ENCODE data around the gene FYCO1. TPM values are rescaled to one million over a fixed set of nuclear protein-coding genes. Genes with fewer than 3 reads are reported as not detected.

Gene FYCO1
- total and polyA plus RNA-seq, 9 of the 15 experiments (the other 6 are each of a cell fraction or from before 2014, with no cell fraction given) = 2.1 to 13.8 (median 7.4) TPM

- H3K9me1 ChIP-seq (ENCODE audit: control insufficient read depth, insufficient read depth, low read length) = peaks cover 12% of the 10 kb centered on the region
- in situ Hi-C loops (cut with MboI) = no loop called here
- no peak overlapping the region for H3K4me3 ChIP-seq
- ChIA-PET POLR2A (interaction anchor here (0.6 to 1.3 kb wide), 3 partner anchors 18 to 673 kb away, joined by 3 to 4 read pairs (median 3); no protein-coding TSS in a partner anchor), CTCF (ENCODE audit: low intra/inter-chr PET ratio) (no interaction called here)
- peaks cover 27% of the 10 kb centered on the region for H4K20me1 ChIP-seq (replicated peaks; ENCODE audit: control insufficient read depth, insufficient read depth, low read length)
- no peak overlapping the region; the same call in 1 of the 2 replicates for H3K4me2 ChIP-seq (ENCODE audit: insufficient read depth, low read length)
- H3K27ac ChIP-seq (ENCODE audit: extremely low read depth, low read depth, low read length) = no peak overlapping the region
- peaks cover 63% of the 10 kb centered on the region for H3K79me2 ChIP-seq (ENCODE audit: control insufficient read depth, insufficient read depth, low read length)
- intact Hi-C loops (cut with micrococcal nuclease) = no loop called here
- peaks cover 17 to 41% of the 10 kb centered on the region in 2 experiments for H3K4me1 ChIP-seq (replicated peaks in 1 of 2; ENCODE audit: control insufficient read depth in 2 of 2, insufficient read depth in 2 of 2, low read length in 2 of 2)
- peaks cover 37% of the 10 kb centered on the region for H3K36me3 ChIP-seq (ENCODE audit: control insufficient read depth, insufficient read depth, low read length)
- no TSS peak for BruUV-seq (replicated peaks)
- no peak for DNase-seq (ENCODE audit: extremely low read depth in 1 of 4, low spot score in 3 of 4)
- H2AFZ ChIP-seq (ENCODE audit: low read depth, low read length) = no peak overlapping the region
- no peak for ATAC-seq
- TF ChIP-seq SNRNP70 (optimal IDR thresholded peaks at IDR 0.05; ENCODE audit: low read depth, low read length) = no peak
- TF ChIP-seq NR2C1 (IDR thresholded peaks at IDR 0.05) = no peak
- no peak for TF ChIP-seq NR2C1 (tag; IDR thresholded peaks at IDR 0.05)
- no peak for TF ChIP-seq SMAD3 (CRISPR knock-in tag; conservative IDR thresholded peaks at IDR 0.05)
- no peak for TF ChIP-seq ZNF280B (CRISPR knock-in tag; IDR thresholded peaks at IDR 0.05)
- TF ChIP-seq SAP30 (IDR thresholded peaks at IDR 0.05; ENCODE audit: borderline replicate concordance, insufficient read depth, low read depth, low read length, poor library complexity, severe bottlenecking) = no peak
- TF ChIP-seq MEF2A (IDR thresholded peaks at IDR 0.05; ENCODE audit: control insufficient read depth, low read depth, low read length) = no peak
- no peak for TF ChIP-seq TEAD1 (CRISPR knock-in tag; IDR thresholded peaks at IDR 0.05)
- no peak for TF ChIP-seq PHF21A (IDR thresholded peaks at IDR 0.05; ENCODE audit: borderline replicate concordance, low read depth)
- TF ChIP-seq RBBP5 (IDR thresholded peaks at IDR 0.05; ENCODE audit: borderline replicate concordance, insufficient read depth, low read length, poor library complexity, severe bottlenecking) = no peak
- TF ChIP-seq RFX5 (IDR thresholded peaks at IDR 0.05; ENCODE audit: low read depth, low read length) = no peak
- no peak for TF ChIP-seq ZNF277 (CRISPR knock-in tag; IDR thresholded peaks at IDR 0.05; ENCODE audit: borderline replicate concordance)
- no peak for TF ChIP-seq SMAD4 (CRISPR knock-in tag; conservative IDR thresholded peaks at IDR 0.05)
- TF ChIP-seq KDM1A (IDR thresholded peaks at IDR 0.05) = no peak
- H3K27me3 ChIP-seq (ENCODE audit: control insufficient read depth in 2 of 2, insufficient read depth in 2 of 2, low read length in 2 of 2) = no peaks in the 10 kb centered on the region
- H3K9ac ChIP-seq (ENCODE audit: insufficient read depth in 1 of 2, low read depth in 2 of 2, low read length in 2 of 2) = peak overlapping the region in 1 of 2 experiments; percentile 39; a peak in 1 of 4 replicates
- FAIRE-seq = no peak
- no peaks in the 10 kb centered on the region for H3K9me3 ChIP-seq (replicated peaks; ENCODE audit: control insufficient read depth, insufficient read depth, low read depth, low read length)
- WGBS (ENCODE audit: insufficient coverage, low coverage, missing lambda C conversion rate) = 60% methylated on average over 8 of the region's 8 CpGs
Observed at GRCh38 chr3:45987368-45988291, 8.0 kb downstream of the FYCO1 start.

All from K562 (cell line).